ENCODE measurements around the gene UGT1A5.
"Not testable (repeated sequence)": the region's sequence is repeated elsewhere in the genome, so short reads cannot be mapped to it uniquely, and the experiment has no call there.

Gene UGT1A5

GRCh38 chr2:233745838-233746237 lies 33.1 kb downstream of the UGT1A5 start:
- not testable (repeated sequence) for DNase-seq (ENCODE audit: low read depth in 4 of 4, low spot score in 1 of 4)

GRCh38 chr2:233746475-233747282 lies 34.0 kb downstream of the UGT1A5 start:
- no peak for DNase-seq (ENCODE audit: low read depth in 4 of 4, low spot score in 1 of 4)

- DNase-seq (ENCODE audit: low read depth in 4 of 4, low spot score in 1 of 4), result no peak
Measured at GRCh38 chr2:233747283-233747544, 34.5 kb downstream of the UGT1A5 start.

DNA sequence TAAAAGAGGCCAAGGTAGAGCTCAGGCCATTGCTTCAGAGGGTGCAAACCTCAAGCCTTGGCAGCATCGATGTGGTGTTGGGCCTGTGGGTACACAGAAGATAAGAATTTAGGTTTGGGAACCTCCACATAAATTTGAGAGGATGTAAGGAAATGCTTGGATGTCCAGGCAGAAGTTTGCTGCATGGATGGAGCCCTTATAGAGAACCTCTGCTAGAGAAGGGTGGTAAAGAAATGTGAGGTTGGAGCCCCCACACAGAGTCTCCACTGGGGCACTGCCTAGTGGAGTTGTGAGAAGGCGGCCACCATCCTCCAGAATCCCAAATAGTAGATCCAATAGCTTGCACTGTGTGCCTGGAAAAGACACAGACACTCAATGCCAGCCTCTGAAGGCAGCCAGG lies 38.0 kb downstream of the UGT1A5 start:
- not testable (repeated sequence) for DNase-seq (ENCODE audit: low read depth in 4 of 4, low spot score in 1 of 4)

GRCh38 chr2:233751212-233752009 lies 38.7 kb downstream of the UGT1A5 start:
- not testable (repeated sequence) for DNase-seq (ENCODE audit: low read depth in 4 of 4, low spot score in 1 of 4)

GRCh38 chr2:233754872-233755611 lies 42.3 kb downstream of the UGT1A5 start:
- no peak for DNase-seq (ENCODE audit: low read depth in 4 of 4, low spot score in 1 of 4)

DNA sequence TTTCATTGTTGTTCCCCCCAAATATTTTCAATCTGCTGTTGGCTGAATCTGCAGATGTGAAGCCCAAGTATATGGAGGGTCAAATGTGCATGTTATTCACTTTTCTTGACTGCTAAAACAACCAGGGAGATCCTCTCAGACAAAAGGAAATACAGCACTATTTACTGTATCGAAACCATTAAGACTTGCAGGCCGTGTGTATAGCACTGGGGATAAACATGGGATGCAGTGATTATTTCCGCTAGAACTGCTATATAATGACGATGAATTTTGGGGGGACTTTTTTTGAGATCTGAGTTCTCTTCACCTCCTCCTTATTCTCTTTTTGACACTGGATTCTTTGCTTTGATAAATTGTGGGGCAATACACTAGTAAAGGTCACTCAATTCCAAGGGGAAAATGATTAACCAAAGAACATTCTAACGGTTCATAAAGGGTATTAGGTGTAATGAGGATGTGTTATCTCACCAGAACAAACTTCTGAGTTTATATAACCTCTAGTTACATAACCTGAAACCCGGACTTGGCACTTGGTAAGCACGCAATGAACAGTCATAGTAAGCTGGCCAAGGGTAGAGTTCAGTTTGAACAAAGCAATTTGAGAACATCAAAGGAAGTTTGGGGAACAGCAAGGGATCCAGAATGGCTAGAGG lies 43.8 kb downstream of the UGT1A5 start:
- no peak for DNase-seq (ENCODE audit: low read depth in 4 of 4, low spot score in 1 of 4)

DNA sequence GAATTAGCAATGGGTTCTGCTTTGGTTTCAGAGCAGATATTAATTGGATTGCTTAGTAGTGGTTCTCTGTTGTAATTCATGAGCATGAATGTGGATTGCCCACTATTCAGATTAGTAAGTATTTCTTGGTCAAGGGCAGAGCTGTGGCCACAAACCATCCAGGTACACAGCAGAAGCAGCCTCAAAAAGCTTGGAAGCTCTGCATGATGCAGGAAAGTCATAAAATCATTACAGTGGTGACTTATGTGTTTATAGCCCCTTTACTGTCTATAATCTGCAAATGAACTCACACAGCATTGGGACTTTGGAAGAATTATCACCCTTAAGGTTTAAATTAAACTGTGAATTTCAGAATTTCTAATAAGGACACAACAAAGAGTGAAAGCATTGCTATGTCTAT lies 45.4 kb downstream of the UGT1A5 start:
- no peak for DNase-seq (ENCODE audit: low read depth in 4 of 4, low spot score in 1 of 4)

- no peak for DNase-seq (ENCODE audit: low read depth in 4 of 4, low spot score in 1 of 4)
Measured at GRCh38 chr2:233758849-233759248, 46.1 kb downstream of the UGT1A5 start.

GRCh38 chr2:233760043-233760442 lies 47.3 kb downstream of the UGT1A5 start, which contains the start of gene UGT1A1:
Gene UGT1A1 (plus strand): TSS chr2:233760270. CDS start chr2:233760288, 18 bp downstream.
- DNase-seq (ENCODE audit: low read depth in 4 of 4, low spot score in 1 of 4), result no peak

DNA sequence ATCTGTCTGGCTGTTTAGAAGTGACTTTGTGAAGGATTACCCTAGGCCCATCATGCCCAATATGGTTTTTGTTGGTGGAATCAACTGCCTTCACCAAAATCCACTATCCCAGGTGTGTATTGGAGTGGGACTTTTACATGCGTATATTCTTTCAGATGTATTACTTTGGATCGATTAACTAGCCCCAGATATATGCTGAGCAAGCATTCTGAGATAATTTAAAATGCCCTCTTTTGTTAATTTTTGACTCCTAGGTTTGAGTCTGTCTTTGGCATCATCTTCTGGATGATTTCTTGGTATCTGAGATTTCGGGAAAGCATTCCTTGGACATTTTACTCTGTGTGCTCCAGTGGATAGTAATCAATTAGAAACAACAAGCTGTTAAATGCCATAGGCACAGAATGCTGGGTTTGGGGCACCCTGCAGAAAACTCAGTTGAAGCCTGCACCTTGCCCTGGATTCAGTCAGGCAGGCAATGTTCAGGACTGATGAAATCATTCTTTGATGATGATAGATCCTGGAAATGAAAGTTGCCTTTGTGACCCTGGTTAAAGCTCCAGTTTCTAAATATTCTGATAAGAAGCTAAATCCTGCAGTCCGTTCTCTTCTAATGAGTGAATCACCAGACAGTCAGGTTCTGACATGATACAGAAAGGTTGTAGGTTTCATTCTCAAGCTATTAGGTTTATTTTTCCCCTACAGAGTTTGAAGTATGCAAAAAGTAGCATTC lies 48.5 kb downstream of the UGT1A5 start:
- no peak for DNase-seq (ENCODE audit: low read depth in 4 of 4, low spot score in 1 of 4)

DNA sequence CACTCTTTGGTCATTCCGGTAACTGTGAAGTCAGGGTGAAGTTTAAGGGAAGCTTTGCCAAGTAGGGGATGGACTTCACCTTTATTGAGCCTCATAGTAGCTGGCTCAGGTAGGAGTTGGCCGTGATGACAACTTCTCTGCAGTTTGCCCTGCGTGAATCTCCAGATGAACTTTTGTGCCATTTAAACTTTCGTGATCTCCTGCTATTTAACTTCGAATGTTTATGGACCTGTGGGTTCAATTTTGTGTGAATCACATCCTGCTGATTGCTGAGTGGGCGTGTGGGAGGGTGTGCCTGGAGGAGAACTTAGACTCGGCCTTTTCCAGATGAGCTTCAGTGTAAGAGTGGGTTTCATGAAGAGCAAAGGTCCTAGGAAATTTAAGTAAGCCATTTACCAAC lies 51.6 kb downstream of the UGT1A5 start:
- no peak for DNase-seq (ENCODE audit: low read depth in 4 of 4, low spot score in 1 of 4)

DNA sequence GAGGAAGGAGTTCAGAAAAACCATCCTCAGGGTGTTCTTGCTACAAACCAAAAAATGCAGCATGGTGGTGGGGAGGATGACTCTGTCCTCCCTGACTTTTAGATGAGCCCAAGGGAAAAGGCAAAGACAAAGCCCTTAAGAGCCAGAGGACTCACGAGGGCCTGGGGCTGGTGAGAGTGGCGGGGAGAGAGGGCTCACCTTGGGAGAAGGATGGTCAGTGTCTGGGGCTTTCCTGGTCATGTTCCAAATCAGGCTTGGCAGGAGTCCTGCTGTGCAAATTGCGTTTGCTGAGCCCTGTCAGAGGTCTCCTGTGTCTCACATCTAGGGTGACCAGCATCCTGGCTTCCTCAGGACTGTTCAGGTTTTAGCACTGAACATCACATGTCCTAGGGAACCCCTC lies 52.1 kb downstream of the UGT1A5 start:
- no peak for DNase-seq (ENCODE audit: low read depth in 4 of 4, low spot score in 1 of 4)

GRCh38 chr2:233766416-233766815 lies 53.7 kb downstream of the UGT1A5 start:
- no peak for DNase-seq (ENCODE audit: low read depth in 4 of 4, low spot score in 1 of 4)

GRCh38 chr2:233768076-233768475 lies 55.4 kb downstream of the UGT1A5 start:
- no peak for DNase-seq (ENCODE audit: low read depth in 4 of 4, low spot score in 1 of 4)

- no peak for DNase-seq (ENCODE audit: low read depth in 4 of 4, low spot score in 1 of 4)
Measured at GRCh38 chr2:233769260-233769659, 56.6 kb downstream of the UGT1A5 start.

DNA sequence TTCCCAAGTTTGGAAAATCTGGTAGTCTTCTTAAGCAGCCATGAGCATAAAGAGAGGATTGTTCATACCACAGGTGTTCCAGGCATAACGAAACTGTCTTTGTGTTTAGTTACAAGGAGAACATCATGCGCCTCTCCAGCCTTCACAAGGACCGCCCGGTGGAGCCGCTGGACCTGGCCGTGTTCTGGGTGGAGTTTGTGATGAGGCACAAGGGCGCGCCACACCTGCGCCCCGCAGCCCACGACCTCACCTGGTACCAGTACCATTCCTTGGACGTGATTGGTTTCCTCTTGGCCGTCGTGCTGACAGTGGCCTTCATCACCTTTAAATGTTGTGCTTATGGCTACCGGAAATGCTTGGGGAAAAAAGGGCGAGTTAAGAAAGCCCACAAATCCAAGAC lies 59.4 kb downstream of the UGT1A5 start:
- DNase-seq (ENCODE audit: low read depth in 4 of 4, low spot score in 1 of 4), result no peak

- no peak for DNase-seq (ENCODE audit: low read depth in 4 of 4, low spot score in 1 of 4)
Measured at GRCh38 chr2:233772583-233772982, 59.9 kb downstream of the UGT1A5 start.

DNA sequence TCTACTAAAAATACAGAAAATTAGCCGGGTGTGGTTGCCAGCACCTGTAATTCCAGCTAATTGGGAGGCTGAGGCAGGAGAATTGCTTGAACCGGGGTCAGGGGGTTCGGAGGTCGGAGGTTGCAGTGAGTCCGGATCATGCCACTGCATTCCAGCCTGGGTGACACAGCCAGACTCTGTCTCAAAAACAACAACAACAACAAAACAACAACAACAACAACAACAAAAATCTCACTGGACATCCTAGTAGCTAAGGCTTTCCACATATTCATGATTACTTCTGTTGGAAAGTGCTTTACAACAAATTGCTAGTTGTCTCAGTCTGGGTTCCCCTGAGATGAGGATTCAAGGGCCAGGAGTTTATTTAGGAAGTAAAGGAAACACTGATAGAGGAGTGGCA lies 61.1 kb downstream of the UGT1A5 start:
- no peak for DNase-seq (ENCODE audit: low read depth in 4 of 4, low spot score in 1 of 4)

DNA sequence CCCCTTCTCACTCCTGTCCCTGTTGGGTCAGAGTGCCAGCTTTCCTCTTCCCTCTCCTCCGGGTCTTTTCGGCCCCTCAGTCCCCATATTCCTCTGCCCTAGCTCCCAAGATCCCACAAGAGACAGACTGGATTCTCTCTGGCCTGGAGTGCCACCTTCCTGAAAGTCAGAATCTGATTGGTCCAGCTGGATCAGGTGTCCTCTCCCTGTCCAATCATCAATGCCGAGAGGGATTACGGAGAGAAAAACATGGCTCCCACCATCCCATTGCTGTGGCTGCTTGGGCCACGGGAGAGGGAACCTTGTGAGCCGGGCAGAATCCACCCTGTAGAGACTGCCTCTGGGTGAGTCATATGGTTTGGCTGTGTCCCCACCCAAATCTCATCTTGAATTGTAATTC lies 62.7 kb downstream of the UGT1A5 start:
- no peak for DNase-seq (ENCODE audit: low read depth in 4 of 4, low spot score in 1 of 4)

DNA sequence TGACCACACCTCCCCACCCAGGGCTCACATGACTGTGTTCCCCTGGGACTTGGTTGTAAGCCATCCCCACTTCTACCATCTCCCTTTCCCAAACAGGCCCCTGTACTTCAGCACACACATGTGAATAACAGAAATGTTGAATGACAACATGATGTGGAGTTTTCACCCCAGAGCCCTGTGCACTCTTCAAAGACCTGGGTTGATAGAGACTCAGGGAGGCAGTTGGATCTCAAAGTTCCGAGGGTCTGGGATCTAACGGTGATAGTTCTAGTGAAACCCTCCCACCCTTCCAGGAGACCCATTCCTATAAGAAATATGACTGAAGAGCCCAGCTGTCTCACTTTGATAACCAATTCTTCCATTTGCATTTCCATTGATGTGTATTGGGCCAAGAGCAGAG lies 65.3 kb downstream of the UGT1A5 start, which contains the start of gene MROH2A:
MROH2A (plus strand) TSS at position 301 of the 400 bp plus-strand sequence. CDS start 1,029 bp downstream, outside the sequence.
- no peak for DNase-seq (ENCODE audit: low read depth in 4 of 4, low spot score in 1 of 4)
